WERI-Rb-1 (cell line): Measurements from ENCODE around the gene SUPT4H1.

Source experiments
- DNase-seq: peaks from one replicate; pipeline ENCODE4 v3.0.0-alpha.2; 2020
- H3K27ac ChIP-seq: fragments of 250-450 bp; sonication (Bioruptor Pico); 2 replicates; pipeline ENCODE4 v1.5.1; 2020; ENCODE audit warnings: mild to moderate bottlenecking, moderate library complexity
- H3K27me3 ChIP-seq: fragments of 250-450 bp; sonication (Bioruptor Pico); 2 replicates; pipeline ENCODE4 v1.5.1; 2021; ENCODE audit warnings: mild to moderate bottlenecking, low read depth, moderate library complexity; ENCODE audit not compliant: insufficient read depth, severe bottlenecking
- H3K36me3 ChIP-seq: fragments of 250-450 bp; sonication (Bioruptor Pico); 2 replicates; pipeline ENCODE4 v1.5.1; 2020; ENCODE audit warnings: mild to moderate bottlenecking, moderate library complexity
- H3K4me3 ChIP-seq: 2 replicates; pipeline ENCODE4 v1.5.1; 2011; ENCODE audit warnings: low read depth, mild to moderate bottlenecking, control low read depth, low read length
- H3K9me3 ChIP-seq: fragments of 250-450 bp; sonication (Bioruptor Pico); 2 replicates; pipeline ENCODE4 v1.5.1; 2021; ENCODE audit warnings: mild to moderate bottlenecking, moderate library complexity; ENCODE audit not compliant: severe bottlenecking
- TF ChIP-seq, protein P1 (sequence below): IDR thresholded peaks from 2 replicates; pipeline ENCODE4 v1.5.1; 2011; ENCODE audit warnings: low read depth, mild to moderate bottlenecking, control low read depth, inconsistent platforms, low read length

The SUPT4H1 gene

DNA sequence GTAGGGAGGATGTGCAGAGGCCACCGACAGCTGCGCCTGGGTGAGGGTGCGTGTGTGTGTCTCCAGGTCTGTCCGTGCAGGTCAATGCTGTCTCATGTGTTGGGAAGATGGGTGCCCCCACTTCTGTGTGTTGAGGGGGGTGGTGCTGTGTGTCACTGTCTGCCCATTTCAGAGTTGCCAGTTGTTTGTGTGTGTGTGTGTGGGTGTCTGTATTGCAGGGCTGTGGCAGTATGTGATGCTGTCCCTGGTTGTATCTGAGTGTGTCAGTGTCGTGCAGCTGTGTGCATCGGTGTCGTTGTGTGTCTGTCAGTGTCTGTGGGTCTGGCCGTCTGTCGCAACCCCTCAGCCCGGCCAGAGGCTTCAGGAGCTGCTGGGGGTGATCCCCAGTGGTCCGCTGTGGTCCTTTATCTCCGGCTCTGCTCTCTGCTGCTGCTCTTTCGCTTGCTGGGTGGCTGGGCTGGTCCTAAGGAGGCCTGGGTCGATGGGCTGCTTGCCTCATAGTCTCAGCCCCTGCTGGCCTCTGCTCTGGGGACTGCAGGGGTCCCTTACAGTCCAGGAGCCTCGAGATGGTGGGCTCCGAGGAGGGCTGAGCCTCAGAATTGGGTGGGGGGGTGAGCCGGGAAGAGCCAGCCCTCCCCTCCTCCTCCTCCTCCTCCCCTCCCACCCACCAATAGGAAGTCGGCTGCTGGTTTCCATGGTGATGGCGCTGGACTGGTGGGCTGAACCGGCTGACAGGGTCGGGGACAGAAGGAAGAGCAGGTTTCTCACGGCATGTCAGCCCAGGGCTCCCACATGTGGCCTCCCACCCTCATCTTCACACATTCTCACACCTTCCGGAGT is 23.6 kb downstream of the SUPT4H1 start, which contains the start of gene TSPOAP1:
TSS of gene TSPOAP1 (minus strand) at position 601 of the 840 bp plus-strand sequence. CDS start 875 bp downstream, outside the sequence.
- Histone ChIP-seq H3K36me3 (no peaks in the 10 kb centered on the region), H3K27ac (no peak within 1 kb of the TSS), H3K9me3 (no peaks in the 10 kb centered on the region), H3K4me3 (no peak within 1 kb of the TSS), H3K27me3 (no peaks in the 10 kb centered on the region)
- DNase-seq = no peak
- TF ChIP-seq, protein P1, sequence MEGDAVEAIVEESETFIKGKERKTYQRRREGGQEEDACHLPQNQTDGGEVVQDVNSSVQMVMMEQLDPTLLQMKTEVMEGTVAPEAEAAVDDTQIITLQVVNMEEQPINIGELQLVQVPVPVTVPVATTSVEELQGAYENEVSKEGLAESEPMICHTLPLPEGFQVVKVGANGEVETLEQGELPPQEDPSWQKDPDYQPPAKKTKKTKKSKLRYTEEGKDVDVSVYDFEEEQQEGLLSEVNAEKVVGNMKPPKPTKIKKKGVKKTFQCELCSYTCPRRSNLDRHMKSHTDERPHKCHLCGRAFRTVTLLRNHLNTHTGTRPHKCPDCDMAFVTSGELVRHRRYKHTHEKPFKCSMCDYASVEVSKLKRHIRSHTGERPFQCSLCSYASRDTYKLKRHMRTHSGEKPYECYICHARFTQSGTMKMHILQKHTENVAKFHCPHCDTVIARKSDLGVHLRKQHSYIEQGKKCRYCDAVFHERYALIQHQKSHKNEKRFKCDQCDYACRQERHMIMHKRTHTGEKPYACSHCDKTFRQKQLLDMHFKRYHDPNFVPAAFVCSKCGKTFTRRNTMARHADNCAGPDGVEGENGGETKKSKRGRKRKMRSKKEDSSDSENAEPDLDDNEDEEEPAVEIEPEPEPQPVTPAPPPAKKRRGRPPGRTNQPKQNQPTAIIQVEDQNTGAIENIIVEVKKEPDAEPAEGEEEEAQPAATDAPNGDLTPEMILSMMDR = no peak

DNA sequence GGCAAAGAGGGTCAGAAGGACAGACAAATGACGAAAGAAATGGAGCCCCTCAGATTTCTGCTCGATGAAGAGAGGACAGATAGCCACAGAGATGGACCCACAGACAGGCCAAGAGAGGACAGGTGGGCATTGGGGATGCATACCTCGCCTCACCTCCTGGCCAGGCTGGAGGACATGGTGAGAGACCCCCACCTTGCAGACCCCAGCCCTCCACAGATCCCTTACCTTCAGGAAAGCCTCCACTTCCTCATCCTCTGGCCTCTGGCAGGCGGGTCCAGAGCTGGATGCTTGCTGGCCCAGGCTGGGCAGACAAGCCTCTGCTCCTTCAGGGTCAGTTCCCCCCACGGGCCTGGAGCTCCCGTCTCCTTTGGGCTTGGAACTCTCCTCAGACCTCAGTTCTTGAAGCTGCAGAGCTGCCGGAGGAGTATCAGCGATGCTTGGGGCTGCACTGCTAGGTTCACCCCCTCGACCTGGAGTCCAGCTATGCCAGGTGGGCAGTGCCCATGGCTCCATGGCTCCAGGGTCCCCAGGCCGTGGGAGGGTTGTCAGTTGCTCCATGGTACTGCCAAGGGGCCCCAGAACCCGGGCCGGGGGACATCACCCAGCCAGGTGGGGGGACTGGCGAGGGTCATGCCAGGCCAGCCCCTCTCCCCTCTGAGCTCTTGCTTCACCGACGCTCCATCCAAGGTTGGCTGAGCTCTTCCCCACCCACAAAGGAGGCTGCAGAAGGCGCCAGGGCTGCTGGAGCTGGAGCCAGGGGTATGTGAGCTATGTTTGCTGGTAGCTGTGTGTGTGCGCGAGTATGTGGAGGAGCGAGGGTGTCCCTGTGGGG is 24.4 kb downstream of the SUPT4H1 start:
- H3K27ac ChIP-seq = no peak overlapping the region
- DNase-seq = no peak
- H3K36me3 ChIP-seq = no peaks in the 10 kb centered on the region; the same call in 1 of the 2 replicates
- no peaks in the 10 kb centered on the region for H3K27me3 ChIP-seq
- H3K9me3 ChIP-seq = no peaks in the 10 kb centered on the region
- TF ChIP-seq, protein P1 = no peak
- H3K4me3 ChIP-seq = no peak overlapping the region

DNA sequence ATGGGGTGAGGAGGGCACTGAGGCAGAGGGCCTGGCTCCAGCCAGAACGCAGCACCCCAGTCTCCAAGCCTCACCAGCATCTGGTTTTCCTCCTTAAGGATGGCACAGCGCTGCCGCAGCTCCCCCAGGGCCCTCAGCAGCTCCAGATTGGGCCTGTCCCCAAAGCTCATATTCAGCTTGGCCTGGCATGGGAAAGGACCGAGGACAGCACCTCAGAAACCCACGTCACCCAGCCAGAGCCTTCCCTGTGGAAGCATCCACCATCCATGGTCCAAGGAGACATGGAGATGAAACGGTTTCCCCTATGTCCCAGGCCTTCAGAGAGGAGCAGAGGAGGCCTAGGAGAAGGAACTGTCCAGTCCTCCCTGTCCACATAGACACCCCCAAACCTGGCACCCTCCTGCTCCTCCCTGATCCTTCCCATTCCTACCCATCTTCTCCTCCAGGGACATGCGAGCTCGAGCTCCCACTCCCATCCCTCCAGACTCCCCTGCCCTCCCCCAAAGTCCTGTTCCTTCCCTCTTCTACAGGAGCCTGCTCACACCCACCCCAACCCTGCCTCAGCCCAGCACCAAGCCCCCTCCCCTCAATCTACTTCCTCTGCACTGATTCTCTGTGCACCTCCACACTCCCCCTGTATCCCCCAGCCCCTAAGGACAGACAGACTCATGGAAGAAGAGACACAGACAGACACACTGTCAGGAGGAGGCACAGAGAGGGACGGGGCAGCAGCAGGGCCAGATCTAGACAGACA is 25.2 kb downstream of the SUPT4H1 start:
- no peak for DNase-seq
- Histone ChIP-seq H3K27me3 (no peaks in the 10 kb centered on the region), H3K36me3 (peaks cover 5% of the 10 kb centered on the region), H3K27ac (no peak overlapping the region), H3K4me3 (no peak overlapping the region), H3K9me3 (no peaks in the 10 kb centered on the region)
- TF ChIP-seq, protein P1 = no peak

DNA sequence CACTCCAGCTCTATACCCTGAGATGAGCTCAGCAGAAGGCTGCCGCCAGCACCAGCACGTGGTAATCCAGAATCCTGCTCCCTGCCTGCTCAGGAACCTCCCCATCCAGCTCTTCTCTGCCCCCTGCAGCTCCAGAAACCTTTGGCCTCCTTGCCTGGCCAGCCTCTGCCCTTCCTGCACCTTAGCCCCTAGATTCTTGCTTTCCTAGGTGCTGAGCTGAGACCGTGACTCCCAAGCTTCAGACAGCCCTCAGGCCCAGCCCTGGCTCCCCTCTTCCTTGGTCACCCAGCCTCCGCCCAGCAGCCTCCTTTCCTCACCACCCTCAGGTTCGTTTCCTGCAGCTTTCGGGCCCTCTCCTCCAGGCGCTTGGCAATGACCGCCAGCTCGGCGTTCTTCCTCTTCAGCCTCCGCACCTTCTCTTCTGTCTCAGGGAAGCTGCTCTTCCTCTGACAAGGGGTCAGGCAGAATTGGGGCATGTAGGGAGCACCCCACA is 26.0 kb downstream of the SUPT4H1 start:
- Histone ChIP-seq H3K27ac (peak overlapping the region; percentile 29), H3K36me3 (peaks cover 7% of the 10 kb centered on the region), H3K9me3 (no peaks in the 10 kb centered on the region), H3K27me3 (no peaks in the 10 kb centered on the region), H3K4me3 (no peak overlapping the region)
- TF ChIP-seq, protein P1 = peak; percentile 43; the same call in 1 of the 2 replicates
- DNase-seq = peak; percentile 62

DNA sequence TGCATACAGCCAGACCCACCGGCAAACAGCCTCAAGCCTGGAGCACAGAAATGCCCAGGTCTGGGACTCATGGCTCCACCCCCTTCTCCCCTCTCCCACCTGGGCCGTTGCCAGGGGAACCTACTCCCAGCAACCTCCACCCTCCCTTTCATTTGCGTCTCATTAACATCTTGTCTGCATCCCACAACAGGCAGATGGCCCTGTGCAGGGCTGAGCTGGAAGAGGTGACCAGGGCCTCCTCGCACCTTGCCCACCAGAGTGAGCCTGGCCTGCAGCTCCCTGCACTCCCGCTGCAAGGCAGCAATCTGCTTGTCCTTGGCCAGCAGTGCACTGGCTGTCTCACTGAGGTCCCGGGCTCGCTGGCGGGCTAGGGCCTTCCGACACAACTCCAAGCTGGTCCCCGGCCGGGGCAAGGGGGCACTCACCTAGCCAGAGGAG is 26.7 kb downstream of the SUPT4H1 start:
- Histone ChIP-seq H3K27me3 (no peaks in the 10 kb centered on the region), H3K9me3 (no peaks in the 10 kb centered on the region), H3K36me3 (peaks cover 9% of the 10 kb centered on the region), H3K4me3 (peak overlapping the region; percentile 67), H3K27ac (no peak overlapping the region; the same call in 1 of the 2 replicates)
- TF ChIP-seq, protein P1 = 0 out of 2 replicates have a peak, but pooled peaks have one; percentile 23
- DNase-seq = peak; percentile 74
